ENCODE results near the gene PCCB.

DNA sequence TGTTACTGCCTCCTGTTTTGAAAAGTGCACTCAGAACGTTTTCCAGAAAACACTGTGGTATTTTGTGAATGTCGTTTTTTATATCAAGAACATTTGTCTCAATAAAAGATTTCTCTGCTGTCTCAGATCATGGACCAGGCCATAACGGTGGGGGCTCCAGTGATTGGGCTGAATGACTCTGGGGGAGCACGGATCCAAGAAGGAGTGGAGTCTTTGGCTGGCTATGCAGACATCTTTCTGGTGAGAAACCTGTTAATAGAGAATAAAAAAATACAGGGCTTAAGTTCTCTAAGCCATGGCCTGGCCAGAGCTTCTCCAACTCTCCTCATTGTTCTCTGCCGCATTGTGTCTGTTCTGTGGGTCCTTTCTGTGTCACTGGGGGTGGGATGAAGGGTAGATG, 11.7 kb downstream of the PCCB start:
- TF ChIP-seq, protein P1, sequence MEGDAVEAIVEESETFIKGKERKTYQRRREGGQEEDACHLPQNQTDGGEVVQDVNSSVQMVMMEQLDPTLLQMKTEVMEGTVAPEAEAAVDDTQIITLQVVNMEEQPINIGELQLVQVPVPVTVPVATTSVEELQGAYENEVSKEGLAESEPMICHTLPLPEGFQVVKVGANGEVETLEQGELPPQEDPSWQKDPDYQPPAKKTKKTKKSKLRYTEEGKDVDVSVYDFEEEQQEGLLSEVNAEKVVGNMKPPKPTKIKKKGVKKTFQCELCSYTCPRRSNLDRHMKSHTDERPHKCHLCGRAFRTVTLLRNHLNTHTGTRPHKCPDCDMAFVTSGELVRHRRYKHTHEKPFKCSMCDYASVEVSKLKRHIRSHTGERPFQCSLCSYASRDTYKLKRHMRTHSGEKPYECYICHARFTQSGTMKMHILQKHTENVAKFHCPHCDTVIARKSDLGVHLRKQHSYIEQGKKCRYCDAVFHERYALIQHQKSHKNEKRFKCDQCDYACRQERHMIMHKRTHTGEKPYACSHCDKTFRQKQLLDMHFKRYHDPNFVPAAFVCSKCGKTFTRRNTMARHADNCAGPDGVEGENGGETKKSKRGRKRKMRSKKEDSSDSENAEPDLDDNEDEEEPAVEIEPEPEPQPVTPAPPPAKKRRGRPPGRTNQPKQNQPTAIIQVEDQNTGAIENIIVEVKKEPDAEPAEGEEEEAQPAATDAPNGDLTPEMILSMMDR (conservative IDR thresholded peaks at IDR 0.05), result no peak
- no peak for TF ChIP-seq ZFX (IDR thresholded peaks at IDR 0.05)
